IMR-90 (cell line): ENCODE data around the gene TIAM2. TPM values are rescaled to one million over a fixed set of nuclear protein-coding genes. Genes with fewer than 3 reads are reported as not detected.

Experiments used
- ATAC-seq: fragments of 200-7000 bp; cut with Tn5 transposase; 2 replicates; pipeline ENCODE4 v1.9.1; 2020; ENCODE audit warnings: low read depth, mild to moderate bottlenecking, moderate library complexity
- BruUV-seq: library from RNA; stranded (reverse); fragments of 400-500 nt; replicated peaks from 2 replicates; lab custom pipeline; 2021; lab: Mats Ljungman, UMichigan
- CTCF ChIA-PET: fragments of 300-600 bp; formaldehyde crosslinking; extraction: SDS; loops from one replicate; lab custom pipeline; 2021; ENCODE audit warnings: antibody characterized with exemption; lab: Yijun Ruan, JAX
- POLR2A ChIA-PET: fragments of 300-600 bp; sonication (Branson Sonifier 250); formaldehyde crosslinking; loops from one replicate; lab custom pipeline; 2022; ENCODE audit warnings: antibody characterized with exemption; ENCODE audit not compliant: unreplicated experiment; lab: Charles Lee
- DNase-seq: peaks from one replicate; pipeline ENCODE4 v3.0.0; 2013
- H2AFZ ChIP-seq: replicated peaks from 2 replicates; pipeline ENCODE3; 2013; ENCODE audit warnings: low read length, mild to moderate bottlenecking; ENCODE audit not compliant: poor library complexity
- H2AK5ac ChIP-seq: 2 replicates; pipeline ENCODE4 v1.6.1; 2013; ENCODE audit warnings: low read depth, low read length, inconsistent platforms
- H2AK9ac ChIP-seq: replicated peaks from 2 replicates; pipeline ENCODE3; 2013; ENCODE audit warnings: mild to moderate bottlenecking, low read depth, low read length, moderate library complexity; ENCODE audit not compliant: poor library complexity
- H2BK120ac ChIP-seq: 2 replicates; pipeline ENCODE4 v1.6.1; 2013; ENCODE audit warnings: low read depth, low read length, inconsistent platforms
- H2BK15ac ChIP-seq: 3 replicates; pipeline ENCODE4 v1.6.1; 2013; ENCODE audit warnings: low read depth, low read length, inconsistent platforms
- H2BK20ac ChIP-seq: 2 replicates; pipeline ENCODE4 v1.6.1; 2013; ENCODE audit warnings: low read depth, mild to moderate bottlenecking, inconsistent platforms, low read length, moderate library complexity
- H2BK5ac ChIP-seq: 2 replicates; pipeline ENCODE4 v1.6.1; 2013; ENCODE audit warnings: mild to moderate bottlenecking, low read depth, low read length, inconsistent platforms; ENCODE audit not compliant: poor library complexity, severe bottlenecking
- H3K14ac ChIP-seq: replicated peaks from 2 replicates; pipeline ENCODE4 v1.6.1; 2013; ENCODE audit warnings: low read depth, low read length, inconsistent platforms
- H3K18ac ChIP-seq: 2 replicates; pipeline ENCODE4 v1.6.1; 2013; ENCODE audit warnings: low read depth, low read length, control low read depth
- H3K23ac ChIP-seq: 2 replicates; pipeline ENCODE4 v1.6.1; 2013; ENCODE audit warnings: low read depth, low read length, inconsistent platforms
- H3K27ac ChIP-seq: 2 replicates; pipeline ENCODE4 v1.5.1; 2013; ENCODE audit warnings: mild to moderate bottlenecking, control low read depth, low read length; ENCODE audit not compliant: insufficient read depth
- H3K27me3 ChIP-seq: 2 replicates; pipeline ENCODE4 v1.6.1; 2013; ENCODE audit warnings: low read length; ENCODE audit not compliant: control insufficient read depth, insufficient read depth
- H3K36me3 ChIP-seq: 2 replicates; pipeline ENCODE4 v1.6.1; 2013; ENCODE audit warnings: low read length, mixed read lengths; ENCODE audit not compliant: control insufficient read depth, insufficient read depth
- H3K4ac ChIP-seq: 2 replicates; pipeline ENCODE4 v1.6.1; 2013; ENCODE audit warnings: low read depth, low read length, inconsistent platforms
- H3K4me1 ChIP-seq: 2 replicates; pipeline ENCODE4 v1.6.1; 2013; ENCODE audit warnings: low read length, mixed read lengths; ENCODE audit not compliant: control insufficient read depth, insufficient read depth
- H3K4me2 ChIP-seq: 2 replicates; pipeline ENCODE4 v1.6.1; 2013; ENCODE audit warnings: low read depth, mild to moderate bottlenecking, control low read depth, low read length, moderate library complexity
- H3K4me3 ChIP-seq: 2 replicates; pipeline ENCODE4 v1.5.1; 2013; ENCODE audit warnings: low read depth, mild to moderate bottlenecking, control low read depth, low read length, moderate library complexity; ENCODE audit not compliant: insufficient read depth
- H3K56ac ChIP-seq: 2 replicates; pipeline ENCODE4 v1.6.1; 2013; ENCODE audit warnings: low read length, inconsistent platforms; ENCODE audit not compliant: insufficient read depth; ENCODE audit errors: extremely low read depth
- H3K79me1 ChIP-seq, 2 experiments: 2 replicates each; pipeline ENCODE4 v1.6.1; 2013; ENCODE audit warnings: low read length in 2 of 2, inconsistent platforms in 1 of 2, low read depth in 1 of 2
- H3K9ac ChIP-seq: 2 replicates; pipeline ENCODE4 v1.6.1; 2013; ENCODE audit warnings: low read depth, low read length, control low read depth
- H3K9me1 ChIP-seq: 2 replicates; pipeline ENCODE4 v1.6.1; 2013; ENCODE audit warnings: low read length, inconsistent platforms; ENCODE audit not compliant: insufficient read depth
- H3K9me3 ChIP-seq: 2 replicates; pipeline ENCODE4 v1.6.1; 2013; ENCODE audit warnings: low read length; ENCODE audit not compliant: control insufficient read depth, insufficient read depth
- H4K20me1 ChIP-seq: 2 replicates; pipeline ENCODE4 v1.6.1; 2013; ENCODE audit warnings: low read length, inconsistent platforms; ENCODE audit not compliant: insufficient read depth
- H4K5ac ChIP-seq: 2 replicates; pipeline ENCODE4 v1.6.1; 2013; ENCODE audit warnings: mild to moderate bottlenecking, low read depth, low read length, control low read depth
- H4K8ac ChIP-seq, 2 experiments: 2 replicates each; pipeline ENCODE4 v1.6.1; 2013; ENCODE audit warnings: low read depth in 2 of 2, low read length in 2 of 2, control low read depth in 1 of 2, inconsistent platforms in 1 of 2
- H4K91ac ChIP-seq: 2 replicates; pipeline ENCODE4 v1.6.1; 2013; ENCODE audit warnings: low read depth, low read length, inconsistent platforms; ENCODE audit not compliant: insufficient read depth
- CEBPB ChIP-seq: IDR thresholded peaks from 2 replicates; pipeline ENCODE4 v1.6.1; 2012; ENCODE audit warnings: low read depth, low read length, improper control_type of control experiment
- CHD1 ChIP-seq: IDR thresholded peaks from 2 replicates; pipeline ENCODE4 v1.6.1; 2012; ENCODE audit warnings: low read depth, low read length, improper control_type of control experiment
- MXI1 ChIP-seq: IDR thresholded peaks from 2 replicates; pipeline ENCODE4 v1.6.1; 2012; ENCODE audit warnings: low read depth, mild to moderate bottlenecking, low read length, moderate library complexity, borderline replicate concordance
- NFE2L2 ChIP-seq: fragments of 150-350 bp; IDR thresholded peaks from 2 replicates; pipeline ENCODE4 v1.6.1; 2016; ENCODE audit warnings: low read depth, mild to moderate bottlenecking, low read length
- POLR2A ChIP-seq: IDR thresholded peaks from 2 replicates; pipeline ENCODE4 v1.6.1; 2012; ENCODE audit warnings: mild to moderate bottlenecking, low read depth, low read length
- RAD21 ChIP-seq: IDR thresholded peaks from 2 replicates; pipeline ENCODE4 v1.6.1; 2012; ENCODE audit warnings: low read length, improper control_type of control experiment
- WGBS, 2 experiments: methylation state at CpG; one replicate each; pipeline versions ENCODE4 v1.1.5 to v1.1.7; 2013; ENCODE audit warnings: missing lambda C conversion rate in 2 of 2; ENCODE audit not compliant: insufficient read length in 1 of 2; ENCODE audit errors: extremely low coverage in 2 of 2; 5-methylcytosine and 5-hydroxymethylcytosine counted together
- dilution Hi-C: fragments of 300-500 bp; cut with HindIII; formaldehyde crosslinking; loops from one replicate; pipeline ENCODE4 v1.14.3; 2018; ENCODE audit warnings: low sequenced_read_pairs; ENCODE audit not compliant: unreplicated experiment
- in situ Hi-C: fragments of 300-500 bp; cut with MboI; formaldehyde crosslinking; loops from 3 replicates; pipeline ENCODE4 v1.14.3; 2019; ENCODE audit warnings: low sequenced_read_pairs, inconsistent platforms, mixed read lengths
- intact Hi-C: fragments of 100-400 bp; cut with micrococcal nuclease; formaldehyde crosslinking; loops from 2 replicates; pipeline ENCODE4 v1.10.0; 2022
- polyA plus RNA-seq, 3 experiments: library from polyadenylated mRNA; depleted of rRNA; stranded (reverse); fragments of >200 nt; gene quantifications; 2 replicates each; pipeline ENCODE4 v1.2.3, GENCODE V29; 2012; ENCODE audit warnings: low replicate concordance in 1 of 3
- total RNA-seq: library from RNA; depleted of rRNA; stranded (reverse); fragments of >200 nt; gene quantifications from 2 replicates; pipeline ENCODE4 v1.2.3, GENCODE V29; 2012
- TF ChIP-seq, protein P1 (sequence below): fragments of 150-350 bp; IDR thresholded peaks from 2 replicates; pipeline ENCODE4 v1.6.1; 2016; ENCODE audit warnings: low read depth, mild to moderate bottlenecking, low read length, moderate library complexity, borderline replicate concordance

Gene TIAM2
- total and polyA plus RNA-seq, 2 of the 4 experiments (the other 2 are of a cell fraction): 3.1 to 4.7 TPM

GRCh38 chr6:155284775-155285174 is 289.7 kb downstream of the TIAM2 start:
- POLR2A ChIA-PET: no interaction called here
- ATAC-seq: no peak

More at GRCh38 chr6:155284775-155285174, 289.7 kb downstream of the TIAM2 start:
- H3K4me3 ChIP-seq: no peak overlapping the region
- no peak overlapping the region for H2AK9ac ChIP-seq
- no peaks in the 10 kb centered on the region for H4K20me1 ChIP-seq
- no peak overlapping the region for H4K5ac ChIP-seq
- H3K18ac ChIP-seq: no peak overlapping the region
- H3K27ac ChIP-seq: no peak overlapping the region
- H4K8ac ChIP-seq: no peak overlapping the region
- H2AK5ac ChIP-seq: no peak overlapping the region
- H2BK5ac ChIP-seq: no peak overlapping the region
- no peak overlapping the region for H2BK120ac ChIP-seq
- no peaks in the 10 kb centered on the region for H3K9me3 ChIP-seq
- H3K79me1 ChIP-seq: peaks cover 8 to 18% of the 10 kb centered on the region in 2 experiments; a peak in 3 of 4 replicates
- peaks cover 18% of the 10 kb centered on the region for H3K36me3 ChIP-seq
- in situ Hi-C loops: no loop called here
- H3K9me1 ChIP-seq: peaks cover 2% of the 10 kb centered on the region; the same call in 1 of the 2 replicates
- BruUV-seq: no TSS peak
- H3K4ac ChIP-seq: no peak overlapping the region
- H3K27me3 ChIP-seq: no peaks in the 10 kb centered on the region
- intact Hi-C loops: no loop called here
- WGBS, 2 experiments: no CpG with 5 or more reads among the region's 4 CpGs
- no peak overlapping the region for H2AFZ ChIP-seq
- TF ChIP-seq MXI1: no peak
- TF ChIP-seq, protein P1, sequence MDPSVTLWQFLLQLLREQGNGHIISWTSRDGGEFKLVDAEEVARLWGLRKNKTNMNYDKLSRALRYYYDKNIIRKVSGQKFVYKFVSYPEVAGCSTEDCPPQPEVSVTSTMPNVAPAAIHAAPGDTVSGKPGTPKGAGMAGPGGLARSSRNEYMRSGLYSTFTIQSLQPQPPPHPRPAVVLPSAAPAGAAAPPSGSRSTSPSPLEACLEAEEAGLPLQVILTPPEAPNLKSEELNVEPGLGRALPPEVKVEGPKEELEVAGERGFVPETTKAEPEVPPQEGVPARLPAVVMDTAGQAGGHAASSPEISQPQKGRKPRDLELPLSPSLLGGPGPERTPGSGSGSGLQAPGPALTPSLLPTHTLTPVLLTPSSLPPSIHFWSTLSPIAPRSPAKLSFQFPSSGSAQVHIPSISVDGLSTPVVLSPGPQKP: no peak
- no peak for TF ChIP-seq NFE2L2
- TF ChIP-seq CEBPB: no peak
- TF ChIP-seq CHD1: no peak
- TF ChIP-seq RAD21: no peak
- TF ChIP-seq POLR2A: no peak
- no peaks in the 10 kb centered on the region for H3K4me1 ChIP-seq
- H3K4me2 ChIP-seq: no peak overlapping the region
- CTCF ChIA-PET: no interaction called here
- H3K56ac ChIP-seq: no peak overlapping the region
- no peak overlapping the region for H3K23ac ChIP-seq
- dilution Hi-C loops: no loop called here
- no peak overlapping the region for H2BK15ac ChIP-seq
- no peak overlapping the region for H2BK20ac ChIP-seq
- no peak overlapping the region for H4K91ac ChIP-seq
- no peak for DNase-seq
- no peak overlapping the region for H3K9ac ChIP-seq
- H3K14ac ChIP-seq: no peak overlapping the region
